Liver (tissue), 9 donors: ENCODE results near the gene LDLRAD4. TPM values are rescaled to one million over a fixed set of nuclear protein-coding genes. Genes with fewer than 3 reads are reported as not detected.

ENCODE experiments used
- DNase-seq: peaks from one replicate; pipeline ENCODE4 v3.0.0-alpha.2; 2017; ENCODE audit warnings: low spot score
- H3K27ac ChIP-seq, 2 donors: one replicate each; pipeline ENCODE4 v1.7.0; 2013; ENCODE audit warnings: inconsistent platforms in 2 of 2, low read length in 2 of 2, control low read depth in 1 of 2, low read depth in 1 of 2, mild to moderate bottlenecking in 1 of 2
- H3K27me3 ChIP-seq, 4 donors: one replicate each; pipeline versions ENCODE4 v1.6.1 to v1.7.0; 2013; ENCODE audit warnings: low read length in 3 of 4, inconsistent platforms in 1 of 4, mild to moderate bottlenecking in 1 of 4, moderate library complexity in 1 of 4; ENCODE audit not compliant: control insufficient read depth in 4 of 4, insufficient read depth in 4 of 4
- H3K36me3 ChIP-seq, 4 donors: one replicate each; pipeline versions ENCODE4 v1.6.1 to v1.7.0; 2013; ENCODE audit warnings: low read length in 3 of 4, mild to moderate bottlenecking in 3 of 4, low read depth in 1 of 4, moderate library complexity in 1 of 4; ENCODE audit not compliant: control insufficient read depth in 4 of 4, insufficient read depth in 3 of 4
- H3K4me1 ChIP-seq, 4 donors: one replicate each; pipeline versions ENCODE4 v1.6.1 to v1.7.0; 2013; ENCODE audit warnings: low read length in 3 of 4, mild to moderate bottlenecking in 3 of 4, moderate library complexity in 1 of 4; ENCODE audit not compliant: control insufficient read depth in 4 of 4, insufficient read depth in 4 of 4
- H3K4me3 ChIP-seq, 3 donors: one replicate each; pipeline versions ENCODE4 v1.6.1 to v1.7.0; 2013; ENCODE audit warnings: low read length in 3 of 3, control low read depth in 1 of 3, low read depth in 1 of 3, mild to moderate bottlenecking in 1 of 3
- H3K9ac ChIP-seq, 2 donors: one replicate each; pipeline ENCODE4 v1.7.0; 2013; ENCODE audit warnings: low read length in 2 of 2, mild to moderate bottlenecking in 2 of 2, moderate library complexity in 2 of 2, control low read depth in 1 of 2, low read depth in 1 of 2
- H3K9me3 ChIP-seq, 4 donors: one replicate each; pipeline versions ENCODE4 v1.6.1 to v1.7.0; 2013; ENCODE audit warnings: low read length in 3 of 4; ENCODE audit not compliant: control insufficient read depth in 4 of 4
- ATF3 ChIP-seq: IDR thresholded peaks from 2 replicates; pipeline ENCODE4 v1.6.1; 2016; ENCODE audit warnings: antibody characterized with exemption
- CTCF ChIP-seq: fragments of 150-350 bp; IDR thresholded peaks from 2 replicates; pipeline ENCODE4 v1.5.1; 2017; ENCODE audit warnings: improper control_type of control experiment, low read depth, low read length; ENCODE audit not compliant: missing input control
- EGR1 ChIP-seq, 2 donors: IDR thresholded peaks; 2 replicates each; pipeline ENCODE4 v1.6.1; 2016 to 2018; ENCODE audit warnings: antibody characterized with exemption in 2 of 2, low read depth in 2 of 2
- FOXA1 ChIP-seq: IDR thresholded peaks from 2 replicates; pipeline ENCODE4 v1.6.1; 2016; ENCODE audit warnings: antibody characterized with exemption
- FOXA2 ChIP-seq: IDR thresholded peaks from 2 replicates; pipeline ENCODE4 v1.6.1; 2016; ENCODE audit warnings: antibody characterized with exemption
- GABPA ChIP-seq, 2 donors: IDR thresholded peaks in 1 of 2; conservative IDR thresholded peaks in 1 of 2; 2 replicates each; pipeline ENCODE4 v1.6.1; 2016; ENCODE audit warnings: antibody characterized with exemption in 2 of 2, mild to moderate bottlenecking in 1 of 2, moderate library complexity in 1 of 2
- HNF4A ChIP-seq, 2 donors: conservative IDR thresholded peaks; 2 replicates each; pipeline ENCODE4 v1.6.1; 2016; ENCODE audit warnings: antibody characterized with exemption in 2 of 2, mild to moderate bottlenecking in 2 of 2
- HNF4G ChIP-seq: IDR thresholded peaks from 2 replicates; pipeline ENCODE4 v1.6.1; 2016; ENCODE audit warnings: antibody characterized with exemption
- JUND ChIP-seq, 2 donors: IDR thresholded peaks; 2 replicates each; pipeline ENCODE4 v1.6.1; 2016; ENCODE audit warnings: antibody characterized with exemption in 2 of 2
- NR2F2 ChIP-seq: IDR thresholded peaks from 2 replicates; pipeline ENCODE4 v1.6.1; 2016; ENCODE audit warnings: antibody characterized with exemption
- RAD21 ChIP-seq, 2 donors: IDR thresholded peaks; 2 replicates each; pipeline ENCODE4 v1.6.1; 2016; ENCODE audit warnings: antibody characterized with exemption in 2 of 2, mild to moderate bottlenecking in 2 of 2
- RXRA ChIP-seq, 2 donors: IDR thresholded peaks; 2 replicates each; pipeline ENCODE4 v1.6.1; 2017 to 2018; ENCODE audit warnings: antibody characterized with exemption in 2 of 2, mild to moderate bottlenecking in 1 of 2
- SP1 ChIP-seq: IDR thresholded peaks from 2 replicates; pipeline ENCODE4 v1.6.1; 2018; ENCODE audit warnings: antibody characterized with exemption, mild to moderate bottlenecking
- TAF1 ChIP-seq: conservative IDR thresholded peaks from 2 replicates; pipeline ENCODE4 v1.6.1; 2016; ENCODE audit warnings: antibody characterized with exemption, mild to moderate bottlenecking
- YY1 ChIP-seq: IDR thresholded peaks from 2 replicates; pipeline ENCODE4 v1.6.1; 2016; ENCODE audit warnings: antibody characterized with exemption, mild to moderate bottlenecking
- polyA plus RNA-seq, 2 donors: library from polyadenylated mRNA; stranded (reverse) in 1 of 2; unstranded in 1 of 2; fragments of 200-250 nt in 1 of 2; fragments of >200 nt in 1 of 2; fragmentation: Nextera tagmentation in 1 of 2; extraction: Ambion mirVana in 1 of 2; gene quantifications; one replicate each; pipeline versions ENCODE4 v1.2.1 to v1.2.3, GENCODE V29; 2013 to 2015
- total RNA-seq, 2 donors: library from RNA; depleted of rRNA; stranded (reverse); fragments of >200 nt; gene quantifications; one replicate each; pipeline ENCODE4 v1.2.3, GENCODE V29; 2014
- TF ChIP-seq, protein P1 (sequence below): IDR thresholded peaks from 2 replicates; pipeline ENCODE4 v1.6.1; 2016; ENCODE audit warnings: antibody characterized with exemption
- TF ChIP-seq, protein P2 (sequence below): IDR thresholded peaks from 2 replicates; pipeline ENCODE4 v1.6.1; 2016; ENCODE audit warnings: antibody characterized with exemption
- TF ChIP-seq, protein P3 (sequence below): IDR thresholded peaks from 2 replicates; pipeline ENCODE4 v1.6.1; 2016; ENCODE audit warnings: antibody characterized with exemption, mild to moderate bottlenecking
- donor health status: healthy.
- donor health status: healthy.
- donor health status: healthy.
- donor health status: healthy.
- donor health status: healthy.

Gene LDLRAD4
- total and polyA plus RNA-seq, 4 donors, result 4.8 to 41.7 (median 12.7) TPM

- H3K4me3 ChIP-seq, result no peak overlapping the region
- DNase-seq, result no peak
- TF ChIP-seq JUND (IDR thresholded peaks at IDR 0.05) (no peak), SP1 (no peak), EGR1 (IDR thresholded peaks at IDR 0.05; ENCODE audit: low read depth in 2 of 2) (no peak), CTCF (no peak), HNF4A (conservative IDR thresholded peaks at IDR 0.05) (no peak), GABPA (IDR thresholded peaks at IDR 0.05 in 1 of 2, conservative IDR thresholded peaks at IDR 0.05 in 1 of 2) (no peak), ATF3 (no peak), HNF4G (no peak), RAD21 (IDR thresholded peaks at IDR 0.05) (no peak), RXRA (IDR thresholded peaks at IDR 0.05) (no peak), TAF1 (no peak), FOXA1 (no peak), FOXA2 (no peak), NR2F2 (no peak), YY1 (no peak)
- TF ChIP-seq, protein P1, sequence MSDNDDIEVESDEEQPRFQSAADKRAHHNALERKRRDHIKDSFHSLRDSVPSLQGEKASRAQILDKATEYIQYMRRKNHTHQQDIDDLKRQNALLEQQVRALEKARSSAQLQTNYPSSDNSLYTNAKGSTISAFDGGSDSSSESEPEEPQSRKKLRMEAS, result no peak
- TF ChIP-seq, protein P2, sequence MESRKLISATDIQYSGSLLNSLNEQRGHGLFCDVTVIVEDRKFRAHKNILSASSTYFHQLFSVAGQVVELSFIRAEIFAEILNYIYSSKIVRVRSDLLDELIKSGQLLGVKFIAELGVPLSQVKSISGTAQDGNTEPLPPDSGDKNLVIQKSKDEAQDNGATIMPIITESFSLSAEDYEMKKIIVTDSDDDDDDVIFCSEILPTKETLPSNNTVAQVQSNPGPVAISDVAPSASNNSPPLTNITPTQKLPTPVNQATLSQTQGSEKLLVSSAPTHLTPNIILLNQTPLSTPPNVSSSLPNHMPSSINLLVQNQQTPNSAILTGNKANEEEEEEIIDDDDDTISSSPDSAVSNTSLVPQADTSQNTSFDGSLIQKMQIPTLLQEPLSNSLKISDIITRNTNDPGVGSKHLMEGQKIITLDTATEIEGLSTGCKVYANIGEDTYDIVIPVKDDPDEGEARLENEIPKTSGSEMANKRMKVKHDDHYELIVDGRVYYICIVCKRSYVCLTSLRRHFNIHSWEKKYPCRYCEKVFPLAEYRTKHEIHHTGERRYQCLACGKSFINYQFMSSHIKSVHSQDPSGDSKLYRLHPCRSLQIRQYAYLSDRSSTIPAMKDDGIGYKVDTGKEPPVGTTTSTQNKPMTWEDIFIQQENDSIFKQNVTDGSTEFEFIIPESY, result no peak
- TF ChIP-seq, protein P3, sequence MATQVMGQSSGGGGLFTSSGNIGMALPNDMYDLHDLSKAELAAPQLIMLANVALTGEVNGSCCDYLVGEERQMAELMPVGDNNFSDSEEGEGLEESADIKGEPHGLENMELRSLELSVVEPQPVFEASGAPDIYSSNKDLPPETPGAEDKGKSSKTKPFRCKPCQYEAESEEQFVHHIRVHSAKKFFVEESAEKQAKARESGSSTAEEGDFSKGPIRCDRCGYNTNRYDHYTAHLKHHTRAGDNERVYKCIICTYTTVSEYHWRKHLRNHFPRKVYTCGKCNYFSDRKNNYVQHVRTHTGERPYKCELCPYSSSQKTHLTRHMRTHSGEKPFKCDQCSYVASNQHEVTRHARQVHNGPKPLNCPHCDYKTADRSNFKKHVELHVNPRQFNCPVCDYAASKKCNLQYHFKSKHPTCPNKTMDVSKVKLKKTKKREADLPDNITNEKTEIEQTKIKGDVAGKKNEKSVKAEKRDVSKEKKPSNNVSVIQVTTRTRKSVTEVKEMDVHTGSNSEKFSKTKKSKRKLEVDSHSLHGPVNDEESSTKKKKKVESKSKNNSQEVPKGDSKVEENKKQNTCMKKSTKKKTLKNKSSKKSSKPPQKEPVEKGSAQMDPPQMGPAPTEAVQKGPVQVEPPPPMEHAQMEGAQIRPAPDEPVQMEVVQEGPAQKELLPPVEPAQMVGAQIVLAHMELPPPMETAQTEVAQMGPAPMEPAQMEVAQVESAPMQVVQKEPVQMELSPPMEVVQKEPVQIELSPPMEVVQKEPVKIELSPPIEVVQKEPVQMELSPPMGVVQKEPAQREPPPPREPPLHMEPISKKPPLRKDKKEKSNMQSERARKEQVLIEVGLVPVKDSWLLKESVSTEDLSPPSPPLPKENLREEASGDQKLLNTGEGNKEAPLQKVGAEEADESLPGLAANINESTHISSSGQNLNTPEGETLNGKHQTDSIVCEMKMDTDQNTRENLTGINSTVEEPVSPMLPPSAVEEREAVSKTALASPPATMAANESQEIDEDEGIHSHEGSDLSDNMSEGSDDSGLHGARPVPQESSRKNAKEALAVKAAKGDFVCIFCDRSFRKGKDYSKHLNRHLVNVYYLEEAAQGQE, result no peak
- peaks cover 5 to 22% (median 15%) of the 10 kb centered on the region in 4 donors for H3K4me1 ChIP-seq
- H3K9ac ChIP-seq, result no peak overlapping the region
- no peaks in the 10 kb centered on the region for H3K27me3 ChIP-seq
- no peaks in the 10 kb centered on the region for H3K9me3 ChIP-seq
- H3K27ac ChIP-seq, result no peak overlapping the region
- peaks cover 0 to 3% (median 0%) of the 10 kb centered on the region in 4 donors for H3K36me3 ChIP-seq
Measured at GRCh38 chr18:13410471-13410870, 191.9 kb downstream of the LDLRAD4 start.
